Ishikawa (cell line): ENCODE measurements around the gene CDCP2.

ENCODE experiments used
- CEBPB ChIP-seq: IDR thresholded peaks from 2 replicates; pipeline ENCODE4 v1.6.1; 2012
- CREB1 ChIP-seq: IDR thresholded peaks from 2 replicates; pipeline ENCODE4 v1.6.1; 2012; ENCODE audit warnings: low read depth
- EGR1 ChIP-seq: IDR thresholded peaks from 2 replicates; pipeline ENCODE4 v1.6.1; 2012
- EP300 ChIP-seq: IDR thresholded peaks from 2 replicates; pipeline ENCODE4 v1.6.1; 2012; ENCODE audit warnings: borderline replicate concordance
- FOXM1 ChIP-seq: IDR thresholded peaks from 2 replicates; pipeline ENCODE4 v1.6.1; 2012; ENCODE audit warnings: low read depth, borderline replicate concordance
- NFIC ChIP-seq: IDR thresholded peaks from 2 replicates; pipeline ENCODE4 v1.6.1; 2012
- RAD21 ChIP-seq: IDR thresholded peaks from 2 replicates; pipeline ENCODE4 v1.6.1; 2012; ENCODE audit warnings: low read depth
- REST ChIP-seq: IDR thresholded peaks from 2 replicates; pipeline ENCODE4 v1.6.1; 2012; ENCODE audit warnings: low read depth, mild to moderate bottlenecking
- TAF1 ChIP-seq: IDR thresholded peaks from 2 replicates; pipeline ENCODE4 v1.6.1; 2012; ENCODE audit warnings: low read depth, mild to moderate bottlenecking
- TCF12 ChIP-seq: IDR thresholded peaks from 2 replicates; pipeline ENCODE4 v1.6.1; 2012; ENCODE audit warnings: low read depth
- TEAD4 ChIP-seq: IDR thresholded peaks from 2 replicates; pipeline ENCODE4 v1.6.1; 2012
- USF1 ChIP-seq: IDR thresholded peaks from 2 replicates; pipeline ENCODE4 v1.6.1; 2012
- YY1 ChIP-seq: IDR thresholded peaks from 2 replicates; pipeline ENCODE4 v1.6.1; 2012; ENCODE audit warnings: low read depth
- ZBTB7A ChIP-seq: IDR thresholded peaks from 2 replicates; pipeline ENCODE4 v1.6.1; 2012; ENCODE audit warnings: low read depth
- TF ChIP-seq, protein P1 (sequence below): IDR thresholded peaks from 2 replicates; pipeline ENCODE4 v1.6.1; 2012

Gene CDCP2

DNA sequence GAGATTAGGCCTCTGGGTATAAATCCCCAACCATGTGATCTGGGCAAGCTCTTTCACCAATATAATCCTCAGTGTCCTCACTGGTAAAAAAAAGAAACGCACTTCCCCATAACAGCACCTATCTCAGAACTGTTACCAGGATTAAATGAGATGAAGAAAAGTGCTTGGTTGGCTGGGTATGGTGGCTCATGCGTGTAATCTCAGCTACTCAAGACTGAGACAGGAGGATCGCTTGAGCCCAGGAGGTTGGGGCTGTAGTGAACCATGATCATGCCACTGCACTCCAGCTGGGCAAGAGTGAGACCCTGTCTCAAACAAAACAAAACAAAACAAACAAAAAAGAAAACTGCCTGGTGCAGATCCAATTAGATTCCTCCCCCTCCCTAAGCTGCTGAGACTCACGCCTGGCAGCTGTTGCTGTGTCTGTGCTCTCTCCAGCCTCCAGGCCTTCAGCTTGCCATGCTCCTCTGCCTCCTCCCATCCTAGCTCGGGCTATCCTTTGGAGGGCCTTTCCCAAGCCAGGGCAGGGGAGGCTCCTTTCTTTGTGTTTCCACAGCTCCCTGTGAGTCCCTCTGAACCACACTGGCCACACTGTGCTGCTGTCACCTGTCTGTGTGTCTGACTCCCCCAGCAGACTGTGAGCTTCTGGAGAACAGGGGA is 28.0 kb upstream of the CDCP2 start:
- TF ChIP-seq EP300 (no peak), EGR1 (no peak), FOXM1 (no peak), CEBPB (no peak), TEAD4 (no peak), CREB1 (no peak), USF1 (no peak), NFIC (no peak), YY1 (no peak), REST (no peak), RAD21 (no peak), ZBTB7A (no peak), TCF12 (no peak), TAF1 (no peak)
- TF ChIP-seq, protein P1, sequence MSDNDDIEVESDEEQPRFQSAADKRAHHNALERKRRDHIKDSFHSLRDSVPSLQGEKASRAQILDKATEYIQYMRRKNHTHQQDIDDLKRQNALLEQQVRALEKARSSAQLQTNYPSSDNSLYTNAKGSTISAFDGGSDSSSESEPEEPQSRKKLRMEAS, result no peak

- TF ChIP-seq, protein P1, result no peak
- TF ChIP-seq USF1 (no peak), TCF12 (no peak), EGR1 (no peak), ZBTB7A (no peak), CEBPB (no peak), YY1 (no peak), RAD21 (no peak), REST (no peak), FOXM1 (no peak), TEAD4 (no peak), CREB1 (no peak), TAF1 (no peak), NFIC (no peak), EP300 (no peak)
These were observed 25.7 kb upstream of the CDCP2 start for GRCh38 chr1:54178296-54179070.

DNA sequence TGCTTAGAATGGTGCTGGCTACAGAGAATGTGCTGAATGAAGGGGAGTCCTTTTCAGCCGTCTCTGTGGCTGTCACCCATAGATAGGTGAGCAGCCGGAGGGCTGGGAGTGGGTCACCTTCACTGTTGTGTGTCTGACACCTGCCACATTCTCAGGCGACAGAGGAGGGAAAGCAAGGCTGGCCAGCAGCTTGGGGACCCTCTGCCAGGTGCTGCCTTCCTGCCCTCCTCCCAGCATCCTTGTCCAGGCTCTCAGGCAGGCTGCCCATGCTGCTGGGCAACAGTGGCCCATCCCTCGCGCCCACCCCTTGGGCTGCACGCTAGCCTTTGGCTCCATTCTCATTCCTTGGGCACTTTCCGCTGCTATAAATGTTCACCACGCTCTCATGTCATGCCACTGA is 24.9 kb upstream of the CDCP2 start:
- TF ChIP-seq CREB1, result no peak

DNA sequence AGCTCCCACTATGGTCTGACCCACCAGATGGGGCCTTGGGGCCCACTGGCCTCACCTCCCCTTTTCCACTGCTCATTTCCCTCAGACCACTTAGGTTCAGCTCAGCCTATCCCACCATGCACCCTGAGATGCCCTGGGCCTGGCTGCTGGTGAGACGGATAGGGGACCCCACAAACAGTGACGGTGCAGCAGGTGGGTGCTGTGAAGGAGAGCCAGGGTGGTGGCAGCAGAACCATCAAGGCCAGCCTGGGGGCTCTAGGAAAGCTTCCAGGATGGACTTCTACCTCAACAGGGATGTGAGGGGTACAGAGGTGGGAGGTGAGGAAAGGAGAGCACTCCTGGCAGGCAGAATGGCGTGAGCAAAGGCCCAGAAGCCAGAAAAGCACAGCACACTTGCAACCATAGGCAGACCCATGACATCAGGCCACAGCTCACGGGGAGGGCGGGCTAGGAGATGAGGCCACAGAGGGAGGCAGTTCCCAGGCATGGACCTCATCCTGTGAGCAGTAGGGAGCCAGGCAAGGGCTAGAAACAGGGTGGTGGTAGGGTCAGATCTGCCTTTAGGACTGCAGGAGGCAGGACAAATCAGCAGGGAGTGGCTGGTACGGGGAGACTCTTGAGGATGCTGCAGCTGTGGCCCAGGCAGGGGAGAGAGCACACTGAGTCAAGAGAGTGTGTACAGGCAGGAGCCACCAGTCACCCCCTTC is 24.0 kb upstream of the CDCP2 start:
- no peak for TF ChIP-seq ZBTB7A
- TF ChIP-seq, protein P1, result no peak
- TF ChIP-seq TAF1, result no peak
- no peak for TF ChIP-seq YY1
- no peak for TF ChIP-seq RAD21
- TF ChIP-seq FOXM1, result no peak
- TF ChIP-seq EGR1, result no peak

DNA sequence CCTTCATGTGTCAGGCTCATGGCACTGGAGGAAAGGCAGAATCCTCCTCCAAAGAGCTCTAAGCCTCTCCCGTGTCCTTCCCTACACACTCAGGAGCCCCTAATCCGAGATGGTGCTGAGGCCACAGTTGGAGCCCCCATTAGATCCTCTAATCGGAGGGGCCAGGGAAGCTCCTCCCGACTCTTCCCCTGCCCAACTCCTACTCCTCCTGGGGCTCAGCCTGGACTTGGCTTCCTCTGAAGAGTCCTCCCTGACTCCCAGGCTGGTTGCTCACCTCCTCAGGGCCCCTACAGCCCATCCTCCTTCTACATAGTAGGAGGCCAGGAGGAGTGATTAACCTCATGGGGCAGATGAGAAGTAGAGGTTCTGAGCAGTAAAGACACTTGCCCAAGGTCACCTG is 21.3 kb upstream of the CDCP2 start:
- TF ChIP-seq REST (no peak), YY1 (no peak), NFIC (no peak), TAF1 (no peak)
